ENCODE measurements around the gene CLOCK.

DNA sequence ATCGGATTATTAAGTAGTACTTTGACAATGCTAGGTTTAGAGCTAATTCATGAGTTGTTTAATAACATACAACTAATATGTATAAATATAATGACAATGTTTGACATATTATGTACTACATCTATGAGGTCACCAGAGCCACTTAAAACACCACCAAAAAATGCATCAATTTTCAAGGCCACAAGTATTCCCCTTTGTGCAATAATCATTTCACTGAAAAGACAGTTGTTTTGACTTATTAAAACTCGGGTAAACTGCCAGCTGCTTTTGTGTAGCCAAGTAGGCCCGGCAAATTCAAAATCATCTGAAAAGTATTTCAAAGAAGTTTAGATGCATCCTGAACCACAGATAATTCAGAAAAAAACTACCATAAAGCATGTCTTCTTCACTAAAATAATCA, 48.7 kb downstream of the CLOCK start:
- TF ChIP-seq SIN3A (IDR thresholded peaks at IDR 0.05; ENCODE audit: borderline replicate concordance, insufficient read depth, low read length) = no peak
- TF ChIP-seq, protein P1, sequence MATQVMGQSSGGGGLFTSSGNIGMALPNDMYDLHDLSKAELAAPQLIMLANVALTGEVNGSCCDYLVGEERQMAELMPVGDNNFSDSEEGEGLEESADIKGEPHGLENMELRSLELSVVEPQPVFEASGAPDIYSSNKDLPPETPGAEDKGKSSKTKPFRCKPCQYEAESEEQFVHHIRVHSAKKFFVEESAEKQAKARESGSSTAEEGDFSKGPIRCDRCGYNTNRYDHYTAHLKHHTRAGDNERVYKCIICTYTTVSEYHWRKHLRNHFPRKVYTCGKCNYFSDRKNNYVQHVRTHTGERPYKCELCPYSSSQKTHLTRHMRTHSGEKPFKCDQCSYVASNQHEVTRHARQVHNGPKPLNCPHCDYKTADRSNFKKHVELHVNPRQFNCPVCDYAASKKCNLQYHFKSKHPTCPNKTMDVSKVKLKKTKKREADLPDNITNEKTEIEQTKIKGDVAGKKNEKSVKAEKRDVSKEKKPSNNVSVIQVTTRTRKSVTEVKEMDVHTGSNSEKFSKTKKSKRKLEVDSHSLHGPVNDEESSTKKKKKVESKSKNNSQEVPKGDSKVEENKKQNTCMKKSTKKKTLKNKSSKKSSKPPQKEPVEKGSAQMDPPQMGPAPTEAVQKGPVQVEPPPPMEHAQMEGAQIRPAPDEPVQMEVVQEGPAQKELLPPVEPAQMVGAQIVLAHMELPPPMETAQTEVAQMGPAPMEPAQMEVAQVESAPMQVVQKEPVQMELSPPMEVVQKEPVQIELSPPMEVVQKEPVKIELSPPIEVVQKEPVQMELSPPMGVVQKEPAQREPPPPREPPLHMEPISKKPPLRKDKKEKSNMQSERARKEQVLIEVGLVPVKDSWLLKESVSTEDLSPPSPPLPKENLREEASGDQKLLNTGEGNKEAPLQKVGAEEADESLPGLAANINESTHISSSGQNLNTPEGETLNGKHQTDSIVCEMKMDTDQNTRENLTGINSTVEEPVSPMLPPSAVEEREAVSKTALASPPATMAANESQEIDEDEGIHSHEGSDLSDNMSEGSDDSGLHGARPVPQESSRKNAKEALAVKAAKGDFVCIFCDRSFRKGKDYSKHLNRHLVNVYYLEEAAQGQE (IDR thresholded peaks at IDR 0.05; ENCODE audit: insufficient read depth in 1 of 2, low read depth in 2 of 2, low read length in 2 of 2) = no peak

Data from PFSK-1 (cell line).